ENCODE data around the gene CCDC144A. TPM values are rescaled to one million over a fixed set of nuclear protein-coding genes. Genes with fewer than 3 reads are reported as not detected.
"Not testable (repeated sequence)": the region's sequence is repeated elsewhere in the genome, so short reads cannot be mapped to it uniquely, and the experiment has no call there.

Gene CCDC144A
- 0.27 and 0.42 TPM in 2 replicates for total RNA-seq (2014; rRNA removed; shearing (Covaris generic))

GRCh38 chr17:16689731-16690281, at the start of gene CCDC144A:
Gene CCDC144A (plus strand): TSS chr17:16690241. CDS start chr17:16690401, 160 bp downstream.
- not testable (repeated sequence) for DNase-seq (ENCODE audit: low read depth)

GRCh38 chr17:16649585-16649984, 40.5 kb upstream of the CCDC144A start:
- no peak for DNase-seq (ENCODE audit: low read depth)

DNA sequence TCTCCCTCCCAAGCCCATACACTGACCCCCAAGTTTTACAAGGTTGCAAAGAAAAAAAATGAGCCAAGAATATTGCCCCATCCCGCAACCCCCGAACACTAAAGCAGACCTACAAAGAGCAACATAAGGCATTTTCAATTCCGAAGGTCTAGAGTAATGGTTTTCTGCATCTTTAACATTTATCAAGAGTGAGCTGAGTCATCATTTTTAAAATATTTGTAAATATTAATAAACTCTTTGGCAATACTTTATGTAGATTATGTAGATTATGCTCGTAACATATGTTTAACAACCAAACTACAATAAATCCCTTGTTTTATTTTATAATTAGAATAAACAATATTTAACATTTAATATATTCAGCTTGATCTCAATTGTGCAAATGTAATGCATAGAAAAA, 37.8 kb upstream of the CCDC144A start:
- no peak for DNase-seq (ENCODE audit: low read depth)

DNA sequence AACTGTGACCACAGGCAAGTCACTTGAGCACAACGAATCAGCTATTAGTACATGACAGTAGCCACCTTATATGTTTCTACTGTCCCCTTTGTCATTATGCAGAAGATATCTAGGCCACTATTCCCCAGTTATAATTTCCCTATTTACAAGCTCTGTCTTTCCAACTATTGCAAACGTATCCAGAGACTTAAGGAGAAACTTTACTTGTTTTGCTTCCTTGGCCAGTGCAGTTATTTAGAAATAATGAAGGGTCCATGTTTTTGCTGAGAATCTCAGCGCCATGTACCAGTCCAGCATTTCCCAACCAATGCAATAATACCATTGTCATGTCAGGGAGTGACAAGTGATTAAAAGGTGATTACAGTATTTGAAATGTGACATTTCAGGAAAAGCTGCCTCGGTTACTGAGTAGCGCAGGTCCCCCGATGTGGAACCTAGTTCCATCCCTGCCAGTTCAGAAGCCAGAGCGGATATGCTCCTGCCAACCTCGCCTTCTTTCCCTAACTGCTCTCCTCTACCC, 37.1 kb upstream of the CCDC144A start:
- peak; percentile 6 for DNase-seq (ENCODE audit: low read depth)

- peak; percentile 89 for DNase-seq (ENCODE audit: low read depth)
Observed at GRCh38 chr17:16653367-16654041, 36.5 kb upstream of the CCDC144A start, which contains the start of gene ZNF624. Gene ZNF624 (minus strand): TSS chr17:16653850.

GRCh38 chr17:16661217-16661616, 28.8 kb upstream of the CCDC144A start:
- no peak for DNase-seq (ENCODE audit: low read depth)

GRCh38 chr17:16662936-16663335, 27.1 kb upstream of the CCDC144A start:
- peak; percentile 42 for DNase-seq (ENCODE audit: low read depth)

- DNase-seq (ENCODE audit: low read depth): not testable (repeated sequence)
Observed at GRCh38 chr17:16666553-16666906, 23.5 kb upstream of the CCDC144A start.

DNA sequence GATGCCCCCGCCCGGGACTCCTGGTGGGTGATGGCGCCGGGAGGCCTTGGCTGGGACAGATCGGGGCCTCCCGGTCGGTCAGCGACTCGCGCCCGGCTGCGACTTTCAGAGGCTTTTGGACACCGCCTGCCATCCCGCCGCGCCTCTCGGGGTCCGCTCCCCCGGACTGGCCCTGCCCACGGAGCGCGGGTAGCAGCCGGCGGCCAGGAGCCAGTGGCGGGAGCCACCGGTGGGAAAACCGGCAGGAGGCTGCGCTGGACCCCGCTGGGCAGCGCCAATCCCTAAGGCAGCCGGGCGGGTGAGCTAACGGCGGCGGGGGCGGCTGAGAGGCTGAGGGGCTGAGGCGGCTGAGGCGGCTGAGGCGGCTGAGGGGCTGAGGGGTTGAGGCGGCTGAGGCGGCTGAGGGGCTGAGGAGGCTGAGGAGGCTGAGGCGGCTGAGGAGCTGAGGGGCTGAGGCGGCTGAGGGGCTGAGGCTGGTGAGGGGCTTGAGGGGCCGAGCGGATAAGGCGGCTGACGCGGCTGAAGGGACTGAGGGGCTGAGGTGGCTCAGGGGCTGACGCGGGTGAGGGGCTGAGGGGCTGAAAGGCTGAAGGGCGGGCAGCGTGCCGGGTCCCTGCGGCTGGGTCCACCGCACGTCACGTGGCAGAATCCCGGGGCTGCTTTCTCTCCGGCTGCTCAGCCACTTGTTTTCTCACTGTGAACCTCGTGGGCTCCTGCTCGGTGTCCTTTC, 23.0 kb upstream of the CCDC144A start:
- DNase-seq (ENCODE audit: low read depth): peak; percentile 15

GRCh38 chr17:16676676-16677268, 13.3 kb upstream of the CCDC144A start:
- DNase-seq (ENCODE audit: low read depth): no peak

DNA sequence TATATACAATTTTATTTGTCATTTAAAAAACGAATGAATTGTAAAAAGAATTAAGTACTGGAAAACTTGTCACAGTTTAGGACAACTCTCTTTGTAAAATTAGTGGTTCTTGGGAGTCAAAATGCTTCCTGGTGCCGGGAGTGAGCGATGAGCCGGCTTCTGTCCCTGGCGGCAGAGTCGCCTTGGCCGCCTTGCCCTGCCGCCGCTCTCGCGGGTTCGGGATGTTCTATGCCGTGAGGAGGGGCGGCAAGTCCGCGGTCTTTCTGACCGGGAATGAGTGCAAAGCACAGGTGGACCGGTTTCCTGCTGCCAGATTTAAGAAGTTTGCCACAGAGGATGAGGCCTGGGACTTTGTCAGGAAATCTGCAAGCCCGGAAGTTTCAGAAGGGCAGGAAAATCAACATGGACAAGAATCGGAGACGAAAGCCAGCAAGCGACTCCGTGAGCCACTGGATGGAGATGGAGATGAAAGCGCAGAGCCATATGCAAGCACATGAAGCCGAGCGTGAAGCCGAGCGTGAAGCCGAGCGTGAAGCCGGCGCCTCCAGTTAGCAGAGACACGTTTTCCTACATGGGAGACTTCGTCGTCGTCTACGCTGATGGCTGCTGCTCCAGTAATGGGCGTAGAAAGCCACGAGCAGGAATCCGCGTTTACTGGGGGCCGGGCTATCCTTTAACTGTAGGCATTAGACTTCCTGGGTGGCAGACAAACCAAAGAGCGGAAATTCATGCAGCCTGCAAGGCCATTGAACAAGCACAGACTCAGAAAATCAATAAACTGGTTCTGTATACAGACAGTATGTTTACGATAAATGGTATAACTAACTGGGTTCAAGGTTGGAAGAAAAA, 6.5 kb upstream of the CCDC144A start:
- DNase-seq (ENCODE audit: low read depth): not testable (repeated sequence)

DNA sequence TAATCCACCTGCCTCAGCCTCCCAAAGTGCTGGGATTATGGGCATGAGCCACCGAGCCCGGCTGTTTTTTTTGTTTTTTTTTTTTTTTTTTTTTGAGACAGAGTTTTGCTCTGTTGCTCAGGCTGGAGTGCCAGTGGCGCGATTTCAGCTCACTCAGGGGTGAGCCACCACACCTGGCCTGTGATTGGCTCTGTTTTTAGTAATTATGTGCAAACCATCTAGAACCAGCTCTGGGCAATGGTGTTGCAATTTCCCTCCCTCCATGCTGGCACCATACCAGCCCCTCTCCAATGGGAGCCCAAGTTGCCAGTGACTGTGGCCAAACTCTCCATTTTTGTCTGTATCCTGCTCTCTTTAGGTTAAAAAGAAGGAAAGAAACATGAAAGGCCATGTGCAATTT, 4.0 kb upstream of the CCDC144A start:
- peak; percentile 7 for DNase-seq (ENCODE audit: low read depth)

DNA sequence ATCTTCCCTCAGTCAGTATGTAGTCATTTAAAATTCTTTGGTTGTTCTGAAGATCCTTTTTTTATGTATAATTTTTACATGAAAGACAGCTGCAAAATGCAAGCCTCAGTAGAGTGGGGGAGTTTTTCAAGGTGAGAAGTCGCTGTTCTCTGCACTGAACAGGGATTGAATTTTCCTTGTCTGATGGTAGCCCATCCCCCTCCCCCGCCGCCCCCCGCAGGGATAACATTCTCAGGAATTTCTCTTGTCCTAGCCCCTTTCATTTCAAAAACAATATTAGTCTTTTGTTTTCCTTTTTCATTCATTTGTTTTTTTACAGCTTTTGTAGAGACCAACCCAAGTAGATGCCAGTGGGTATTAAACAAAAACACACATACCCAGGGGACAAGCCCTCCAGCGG, 2.9 kb upstream of the CCDC144A start:
- DNase-seq (ENCODE audit: low read depth): not testable (repeated sequence)

DNA sequence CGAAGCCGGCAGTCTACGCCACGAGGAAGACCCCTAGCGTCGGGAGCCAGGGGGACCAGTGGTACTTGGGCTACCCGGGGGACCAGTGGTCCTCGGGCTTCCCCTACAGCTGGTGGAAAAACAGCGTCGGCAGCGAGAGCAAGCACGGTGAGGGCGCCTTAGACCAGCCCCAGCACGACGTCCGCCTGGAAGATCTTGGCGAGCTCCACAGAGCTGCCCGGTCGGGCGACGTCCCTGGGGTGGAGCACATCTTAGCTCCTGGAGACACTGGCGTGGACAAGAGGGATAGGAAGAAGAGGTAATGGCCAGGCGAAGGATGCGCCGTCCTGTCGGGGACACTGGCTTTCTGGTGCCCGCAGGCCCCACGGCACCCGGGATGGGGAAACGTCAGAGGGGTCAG, 406 bp downstream of the CCDC144A start:
- DNase-seq (ENCODE audit: low read depth): not testable (repeated sequence)

DNA sequence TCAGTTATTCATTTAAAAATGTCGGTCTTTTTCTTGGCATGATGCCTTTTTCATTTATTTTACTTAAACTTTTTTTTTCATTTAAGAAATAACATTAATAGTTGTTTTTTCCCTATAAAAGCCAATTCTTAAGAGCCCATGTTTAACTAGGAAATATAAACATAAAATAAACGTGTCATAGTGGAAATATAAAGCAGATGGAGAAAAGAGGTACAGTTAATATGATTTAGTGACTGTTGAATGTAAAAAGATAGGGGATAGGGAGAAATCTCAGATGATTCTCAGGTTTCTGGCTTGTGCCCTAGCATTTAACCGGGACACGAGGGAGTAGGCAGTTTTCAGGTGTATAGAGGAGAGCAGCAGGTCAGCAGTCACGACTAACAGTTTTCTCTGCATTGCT, 7.6 kb downstream of the CCDC144A start:
- DNase-seq (ENCODE audit: low read depth): not testable (repeated sequence)

DNA sequence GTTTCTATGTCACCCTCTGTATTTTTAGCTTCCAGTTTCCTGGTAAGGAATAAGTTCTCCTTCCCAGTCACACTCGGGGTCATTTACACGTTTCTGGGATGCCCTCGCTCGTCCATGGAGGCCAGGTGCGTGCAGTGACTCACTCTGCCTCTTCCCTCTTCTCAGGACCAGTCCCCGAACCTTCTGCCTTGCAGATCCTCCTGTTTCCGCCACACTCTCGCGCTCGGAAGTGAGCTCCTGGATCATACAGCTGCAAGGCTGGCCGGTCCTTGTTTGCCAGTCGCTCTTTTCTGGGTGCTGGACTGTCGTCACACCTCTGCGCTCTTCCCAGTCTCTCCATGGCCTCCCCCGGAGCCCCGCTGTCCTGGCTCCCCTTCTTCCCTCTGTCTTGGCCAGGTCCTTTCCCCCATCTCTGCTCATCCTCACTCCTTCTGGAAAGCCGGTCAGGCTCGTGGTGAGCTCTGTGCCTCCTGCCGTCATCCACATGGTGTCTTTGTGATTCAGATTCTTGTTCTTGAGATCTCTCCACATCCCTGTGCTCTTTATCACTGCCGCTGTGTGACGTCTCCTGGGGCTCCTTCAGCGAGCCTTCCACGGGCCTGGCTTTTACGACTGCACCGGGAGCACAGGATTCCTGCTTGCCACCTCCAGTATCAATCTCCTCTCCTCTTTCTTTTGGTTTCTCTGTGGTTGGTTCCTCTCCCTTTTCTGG, 55.6 kb downstream of the CCDC144A start:
- DNase-seq (ENCODE audit: low read depth): not testable (repeated sequence)

DNA sequence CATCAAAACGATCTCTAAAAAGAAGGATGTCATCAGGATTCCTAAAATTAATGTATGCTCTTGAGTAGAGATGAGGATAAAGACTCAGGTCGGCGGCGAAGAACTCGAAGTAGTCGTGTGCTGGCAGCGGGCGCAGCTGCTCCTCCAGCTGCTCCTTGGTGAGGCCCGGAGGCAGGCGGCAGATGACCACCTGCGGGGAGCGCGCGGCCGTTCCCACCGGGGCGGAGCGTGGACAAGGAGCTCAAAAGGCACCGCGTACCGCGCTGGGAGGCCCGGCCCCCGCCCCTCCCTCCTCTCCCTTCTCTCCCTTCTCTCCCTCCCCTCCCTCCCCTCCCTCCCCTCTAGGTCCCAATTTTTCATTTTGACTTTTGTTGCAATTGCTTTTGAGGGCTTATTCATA, 56.5 kb downstream of the CCDC144A start:
- not testable (repeated sequence) for DNase-seq (ENCODE audit: low read depth)

DNA sequence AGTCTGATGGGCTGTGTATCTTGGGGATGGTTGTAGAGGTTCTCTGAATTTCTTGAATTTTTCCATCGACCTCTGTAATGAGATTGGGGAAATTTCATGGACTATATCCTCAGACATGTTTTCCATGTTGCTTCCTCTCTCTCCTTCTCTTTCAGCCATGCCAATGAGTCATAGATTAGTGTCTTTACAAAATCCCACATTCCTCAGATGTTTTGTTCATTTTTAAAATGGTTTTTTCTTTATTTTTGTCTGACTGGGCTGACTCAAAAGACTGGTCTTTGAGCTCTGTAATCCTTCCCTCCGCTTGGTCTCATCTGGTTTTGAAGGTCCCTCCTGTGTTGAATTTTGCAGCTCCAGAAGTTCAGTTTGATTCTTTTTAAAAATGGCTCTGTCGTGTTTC, 60.5 kb downstream of the CCDC144A start:
- DNase-seq (ENCODE audit: low read depth): not testable (repeated sequence)

DNA sequence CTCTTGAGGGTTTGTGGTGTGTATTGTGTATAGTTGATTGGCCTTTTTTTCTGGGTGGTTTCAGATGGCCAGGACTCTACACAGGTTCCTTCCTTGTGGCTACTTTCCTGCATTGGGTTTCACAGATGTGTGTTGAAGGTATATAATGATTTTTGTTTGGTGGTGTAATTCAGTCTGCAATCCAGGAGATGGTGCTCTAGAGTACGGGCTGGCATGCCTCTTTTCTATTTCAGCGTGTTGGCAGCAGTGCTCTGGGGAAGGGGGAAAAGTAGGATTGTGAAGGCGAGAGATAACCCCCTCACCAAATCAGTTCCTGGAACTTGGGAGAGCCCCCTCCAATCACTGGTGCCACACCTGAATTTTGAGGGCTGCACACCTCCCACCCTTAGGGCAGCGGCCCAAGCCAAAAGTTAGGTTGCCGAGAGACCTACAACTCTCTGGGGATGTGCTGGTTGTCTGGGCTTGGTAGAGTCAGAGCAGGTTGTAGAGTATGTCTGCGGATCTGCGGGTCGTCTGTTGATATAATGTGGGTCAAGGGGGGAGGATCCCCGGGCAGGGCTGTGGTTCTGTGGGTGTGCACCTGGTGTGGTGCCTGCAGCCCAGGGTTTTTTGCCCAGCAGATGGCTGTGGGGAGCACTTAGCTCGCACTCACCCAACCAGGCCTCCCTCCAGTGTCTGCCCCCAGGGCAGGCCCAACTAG, 61.3 kb downstream of the CCDC144A start:
- DNase-seq (ENCODE audit: low read depth): peak; percentile 26

DNA sequence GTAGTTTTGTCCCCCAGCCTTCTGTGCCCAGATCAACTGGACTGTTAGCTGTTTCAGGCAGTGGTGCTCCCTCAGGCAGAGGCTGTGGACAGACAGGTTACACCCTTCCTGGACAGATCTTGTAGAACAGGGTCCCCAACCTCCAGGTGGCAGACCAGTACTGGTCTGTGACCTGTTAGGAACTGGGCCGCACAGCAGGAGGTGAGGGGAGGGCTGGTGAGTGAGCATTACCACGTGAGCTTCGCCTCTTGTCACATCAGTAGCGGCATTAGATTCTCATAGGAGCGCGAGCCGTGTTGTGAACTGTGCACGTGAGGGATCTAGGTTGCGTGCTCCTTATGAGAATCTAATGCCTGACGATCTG, 61.9 kb downstream of the CCDC144A start:
- not testable (repeated sequence) for DNase-seq (ENCODE audit: low read depth)
